NB4 (cell line): ENCODE results near the gene OTUD5.

Source experiments
- CTCF ChIP-seq: IDR thresholded peaks from one replicate; pipeline ENCODE4 v1.5.1; 2012; ENCODE audit warnings: low read depth, low read length
- MAX ChIP-seq: IDR thresholded peaks from 2 replicates; pipeline ENCODE4 v1.6.1; 2011; ENCODE audit warnings: low read depth, low read length
- POLR2A ChIP-seq: IDR thresholded peaks from 2 replicates; pipeline ENCODE4 v1.6.1; 2011; ENCODE audit warnings: mild to moderate bottlenecking; ENCODE audit not compliant: insufficient read length; ENCODE audit errors: extremely low read depth

- TF ChIP-seq CTCF: no peak
- TF ChIP-seq MAX: no peak
- no peak for TF ChIP-seq POLR2A
These were observed 56.3 kb downstream of the OTUD5 start for GRCh38 chrX:48901069-48901468.
